IPS-NIHi7 (cell line): Measurements from ENCODE around the gene CARM1.
"Not testable (repeated sequence)": the region's sequence is repeated elsewhere in the genome, so short reads cannot be mapped to it uniquely, and the experiment has no call there.

Experiments used
- DNase-seq: peaks from one replicate; pipeline ENCODE4 v3.0.0; 2012; ENCODE audit warnings: mixed read lengths; ENCODE audit errors: extremely low spot score

The CARM1 gene

DNA sequence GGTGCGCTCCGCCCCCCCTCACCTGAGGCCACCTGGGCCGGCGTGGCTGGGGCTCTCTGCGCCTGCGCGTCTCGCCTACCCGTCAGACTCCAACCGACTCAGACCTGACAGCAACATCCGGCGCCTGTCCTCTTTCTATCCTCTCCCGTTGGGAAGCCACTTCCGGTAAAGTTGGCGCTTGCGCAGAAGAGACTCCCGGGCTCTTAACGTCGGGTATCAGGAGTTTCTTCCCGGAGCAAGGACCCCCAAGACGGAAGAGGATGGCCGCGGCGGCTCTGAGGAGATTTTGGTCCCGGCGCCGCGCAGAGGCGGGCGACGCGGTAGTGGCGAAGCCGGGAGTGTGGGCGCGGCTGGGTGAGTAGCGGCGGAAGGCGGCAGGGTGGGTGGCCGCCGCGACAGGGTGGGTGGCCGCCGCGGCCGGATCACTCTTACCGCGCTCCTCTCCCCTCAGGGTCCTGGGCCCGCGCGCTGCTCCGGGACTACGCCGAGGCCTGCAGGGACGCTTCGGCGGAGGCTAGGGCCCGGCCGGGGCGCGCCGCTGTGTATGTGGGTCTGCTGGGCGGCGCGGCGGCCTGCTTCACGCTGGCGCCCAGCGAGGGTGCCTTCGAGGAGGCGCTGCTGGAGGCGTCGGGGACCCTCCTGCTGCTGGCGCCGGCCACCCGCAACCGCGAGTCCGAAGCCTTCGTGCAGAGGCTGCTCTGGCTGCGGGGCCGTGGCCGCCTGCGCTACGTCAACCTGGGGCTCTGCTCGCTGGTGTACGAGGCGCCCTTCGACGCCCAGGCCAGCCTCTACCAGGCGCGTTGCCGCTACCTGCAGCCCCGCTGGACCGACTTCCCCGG, 57.4 kb downstream of the CARM1 start, which contains the start of the genes TIMM29 and YIPF2:
Gene TIMM29 (plus strand): TSS at position 249 of the 839 bp plus-strand sequence. CDS start 12 bp downstream, at position 261.
Gene YIPF2 (minus strand): TSS at position 77 of the 839 bp plus-strand sequence. CDS start 229 bp downstream, outside the sequence.
- DNase-seq: peak; percentile 98

GRCh38 chr19:10929402-10929794, 58.0 kb downstream of the CARM1 start:
- peak; percentile 10 for DNase-seq

DNA sequence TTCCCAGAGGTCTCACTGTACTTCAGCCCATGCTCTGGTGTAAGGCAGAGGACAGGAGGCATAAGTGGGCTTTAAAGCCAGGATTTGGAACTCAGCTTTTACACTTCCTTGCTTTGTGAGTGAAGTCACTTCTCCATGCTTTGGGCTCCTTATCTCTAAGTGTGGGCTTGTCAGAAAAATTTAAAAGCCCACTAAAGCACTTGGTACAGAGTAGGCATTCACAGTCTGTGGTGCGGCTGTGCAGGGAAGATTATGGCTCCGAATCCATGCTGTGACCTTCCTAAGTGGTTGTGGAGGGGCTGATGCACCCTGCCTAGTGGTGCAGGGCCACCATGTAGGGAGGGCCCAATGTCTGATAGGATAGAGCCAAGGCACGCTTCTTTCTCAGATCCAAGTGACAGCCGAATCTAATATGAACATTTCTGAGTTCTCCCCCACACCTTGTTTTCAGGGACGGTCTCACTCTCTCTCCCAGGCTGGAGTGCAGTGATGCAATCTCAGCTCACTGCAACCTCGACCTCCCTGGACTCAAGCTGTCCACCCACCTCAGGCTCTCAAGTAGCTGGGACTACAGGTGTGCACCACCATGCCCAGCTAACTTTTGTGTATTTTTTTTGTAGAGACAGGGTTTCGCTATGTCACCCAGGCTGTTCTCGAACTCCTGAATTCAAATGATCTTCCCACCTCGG, 64.2 kb downstream of the CARM1 start:
- DNase-seq: no peak

- DNase-seq: peak; percentile 85
Observed at GRCh38 chr19:10936661-10937084, 65.3 kb downstream of the CARM1 start.

DNA sequence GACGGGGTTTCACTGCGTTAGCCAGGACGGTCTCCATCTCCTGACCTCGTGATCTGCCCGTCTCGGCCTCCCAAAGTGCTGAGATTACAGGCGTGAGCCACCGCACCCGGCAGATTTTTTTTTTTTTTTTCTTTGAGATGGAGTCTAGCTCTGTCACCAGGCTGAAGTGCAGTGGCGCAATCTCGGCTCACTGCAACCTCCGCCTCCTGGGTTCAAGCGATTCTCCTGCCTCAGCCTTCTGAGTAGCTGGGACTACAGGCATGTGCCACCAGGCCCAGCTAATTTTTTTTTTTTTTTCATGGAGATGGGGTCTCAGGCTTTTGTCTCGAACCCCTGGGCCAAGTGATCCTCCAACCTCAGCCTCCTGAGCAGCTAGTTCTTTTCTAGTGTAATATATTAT, 70.3 kb downstream of the CARM1 start:
- DNase-seq: not testable (repeated sequence)

DNA sequence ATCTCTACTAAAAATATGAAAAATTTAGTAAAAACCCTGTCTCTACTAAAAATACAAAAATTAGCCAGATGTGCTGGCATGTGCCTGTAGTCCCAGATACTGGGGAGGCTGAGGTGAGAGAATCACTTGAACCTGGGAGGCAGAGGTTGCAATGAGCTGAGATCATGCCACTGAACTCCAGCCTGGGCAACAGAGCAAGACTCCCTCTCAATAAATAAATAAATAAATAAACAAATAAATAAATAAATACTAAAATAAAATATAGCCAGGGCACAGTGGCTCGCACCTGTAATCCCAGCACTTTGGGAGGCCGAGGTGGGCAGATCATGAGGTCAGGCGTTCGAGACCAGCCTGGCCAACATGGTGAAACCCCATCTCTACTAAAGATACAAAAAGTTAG, 72.1 kb downstream of the CARM1 start:
- DNase-seq: not testable (repeated sequence)

DNA sequence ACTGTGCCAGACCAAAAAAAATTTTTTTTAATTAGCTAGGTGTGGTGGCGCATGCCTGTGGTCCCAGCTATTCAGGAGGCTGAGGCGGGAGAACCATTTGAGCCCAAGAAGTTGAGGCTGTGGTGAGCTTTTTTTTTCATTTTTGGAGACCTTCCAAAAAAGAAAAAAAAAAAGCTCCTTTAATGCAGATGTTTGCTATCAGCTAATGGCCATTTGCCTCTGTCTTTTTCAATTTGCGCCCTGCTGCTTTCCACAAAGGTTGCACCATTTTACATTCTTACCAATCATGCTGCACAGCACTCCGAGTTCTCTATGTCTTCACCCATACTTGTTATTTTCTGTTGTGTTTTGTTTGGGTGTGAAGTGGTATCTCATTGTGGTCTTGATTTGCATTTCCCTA, 73.9 kb downstream of the CARM1 start:
- no peak for DNase-seq

GRCh38 chr19:10946958-10947657, 75.8 kb downstream of the CARM1 start:
- no peak for DNase-seq

- DNase-seq: no peak
Observed at GRCh38 chr19:10952809-10953208, 81.5 kb downstream of the CARM1 start.

DNA sequence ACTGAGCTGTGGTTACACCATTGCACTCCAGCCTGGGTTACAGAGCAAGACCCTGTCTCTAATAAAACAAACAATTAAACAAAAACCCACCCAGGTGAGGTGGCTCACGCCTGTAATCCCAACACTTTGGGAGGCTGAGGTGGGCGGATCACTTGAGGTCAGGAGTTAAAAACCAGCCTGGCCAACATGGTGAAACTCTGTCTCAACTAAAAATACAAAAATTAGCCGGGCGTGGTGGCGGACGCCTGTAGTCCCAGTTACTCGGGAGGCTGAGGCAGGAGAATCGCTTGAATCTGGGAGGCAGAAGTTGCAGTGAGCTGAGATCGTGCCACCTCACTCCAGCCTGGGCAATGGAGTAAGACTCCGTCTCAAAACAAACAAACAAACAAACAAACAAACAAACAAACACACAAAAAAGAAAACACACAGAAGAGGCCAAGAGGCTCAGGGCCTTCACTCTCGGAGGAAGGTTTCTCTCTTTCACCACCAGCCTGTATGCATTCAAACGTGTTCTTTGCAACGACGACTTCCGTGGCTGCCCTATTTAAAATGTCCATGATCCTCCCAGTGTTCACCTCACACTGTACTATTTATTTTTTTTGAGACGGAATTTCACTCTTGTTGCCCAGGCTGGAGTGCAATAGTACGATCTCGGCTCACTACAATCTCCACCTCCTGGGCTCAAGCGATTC, 88.1 kb downstream of the CARM1 start:
- DNase-seq: not testable (repeated sequence)

GRCh38 chr19:10960314-10961072, 89.1 kb downstream of the CARM1 start, which contains the start of gene SMARCA4:
Gene SMARCA4 (plus strand): TSS chr19:10961030. CDS start chr19:10984152, 23,122 bp downstream.
- DNase-seq: peak; percentile 99

DNA sequence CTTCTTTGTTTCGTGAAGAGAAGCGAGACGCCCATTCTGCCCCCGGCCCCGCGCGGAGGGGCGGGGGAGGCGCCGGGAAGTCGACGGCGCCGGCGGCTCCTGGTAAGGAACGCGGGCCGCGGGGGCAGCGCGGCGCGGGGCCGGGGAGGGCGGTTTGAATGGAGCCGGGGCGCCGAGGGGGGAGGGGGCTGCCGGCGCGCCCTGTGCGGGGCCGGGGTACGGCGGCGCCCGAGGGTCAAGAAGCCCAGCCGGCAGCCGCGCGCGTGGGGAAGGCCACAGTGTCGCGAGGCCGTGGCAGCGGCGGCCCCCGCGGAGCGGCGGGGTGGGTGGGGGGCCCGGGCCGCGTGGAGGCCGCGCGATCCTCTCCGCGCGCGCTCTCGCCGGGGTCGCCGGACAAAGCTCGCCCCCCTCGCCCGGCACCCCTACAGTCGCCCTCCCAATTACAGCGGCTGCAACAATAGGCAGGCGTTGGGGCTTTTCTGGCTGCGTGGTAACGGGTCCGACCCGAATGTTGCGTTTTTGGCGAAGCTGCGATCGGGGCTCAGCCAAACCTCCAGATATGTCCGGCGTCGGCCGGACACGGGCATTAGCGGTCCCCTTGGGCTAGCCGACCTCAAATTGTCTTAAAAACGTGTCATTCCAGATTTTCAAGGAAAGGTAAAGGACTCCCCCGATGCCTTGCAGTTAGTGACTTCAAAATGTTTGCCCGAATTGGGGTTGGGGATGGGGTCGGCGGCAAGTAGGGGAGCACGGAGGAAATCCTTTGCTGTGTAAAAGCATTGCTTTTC, 89.9 kb downstream of the CARM1 start:
- DNase-seq: peak; percentile 41

GRCh38 chr19:10962863-10963262, 91.5 kb downstream of the CARM1 start:
- no peak for DNase-seq

DNA sequence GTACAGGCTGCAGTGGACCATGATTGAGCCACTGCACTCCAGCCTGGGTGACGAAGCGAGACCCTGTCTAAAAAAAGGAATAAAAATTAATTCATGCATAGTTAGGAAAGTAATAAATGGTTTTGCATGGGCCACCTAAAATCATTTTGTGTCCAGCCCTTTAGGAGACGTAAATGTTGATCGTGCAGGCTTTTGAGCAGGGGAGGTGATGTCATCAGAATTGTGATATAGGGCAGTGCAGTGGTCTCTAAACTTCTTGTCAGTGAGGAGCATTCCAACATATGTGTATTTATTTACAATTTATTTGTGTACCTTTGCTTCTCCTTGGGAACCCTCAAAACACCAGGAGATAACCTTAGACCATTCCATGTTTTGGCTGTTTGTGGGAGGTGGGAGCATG, 92.5 kb downstream of the CARM1 start:
- no peak for DNase-seq

- DNase-seq: no peak
Observed at GRCh38 chr19:10964903-10965302, 93.5 kb downstream of the CARM1 start.

GRCh38 chr19:10965398-10965797, 94.0 kb downstream of the CARM1 start:
- no peak for DNase-seq

DNA sequence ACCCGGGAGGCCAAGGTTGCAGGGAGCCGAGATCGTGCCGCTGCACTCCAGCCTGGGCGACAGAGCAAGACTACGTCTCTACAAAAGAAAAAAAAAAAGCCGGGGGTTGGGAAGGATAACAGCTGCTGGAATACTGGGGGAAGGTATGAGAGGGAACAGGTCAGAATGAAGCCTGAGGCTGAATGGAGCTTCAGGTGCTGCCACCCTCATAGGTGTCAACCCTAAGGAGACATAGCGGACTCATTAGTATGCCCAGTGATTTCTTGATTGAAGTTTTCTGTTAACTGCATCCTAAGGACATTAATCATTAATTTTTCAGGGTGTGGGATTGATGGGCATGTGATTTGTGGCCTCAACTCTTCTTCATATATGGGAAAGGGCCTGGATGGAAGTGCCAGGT, 95.5 kb downstream of the CARM1 start:
- DNase-seq: no peak

GRCh38 chr19:10968527-10969135, 97.3 kb downstream of the CARM1 start:
- DNase-seq: peak; percentile 10

- no peak for DNase-seq
Observed at GRCh38 chr19:10971107-10971726, 99.9 kb downstream of the CARM1 start.
